Sigmoid colon (tissue), 4 donors: Measurements from ENCODE around the gene CCDC148.

ENCODE experiments used
- CTCF ChIP-seq, 4 experiments: fragments of 450-650 bp in 3 of 4; fragments of 200-600 bp in 1 of 4; IDR thresholded peaks; one replicate each; pipeline ENCODE4 v1.5.1; 2016 to 2019; ENCODE audit warnings: antibody characterized with exemption in 4 of 4, mild to moderate bottlenecking in 3 of 4, moderate library complexity in 2 of 4
- EP300 ChIP-seq, 4 donors: sonication (generic); formaldehyde crosslinking; IDR thresholded peaks; one replicate each; pipeline ENCODE4 v1.6.1; 2017; ENCODE audit warnings: antibody characterized with exemption in 4 of 4
- POLR2AphosphoS5 ChIP-seq, 4 donors: sonication (generic); formaldehyde crosslinking; IDR thresholded peaks; one replicate each; pipeline ENCODE4 v1.6.1; 2017; ENCODE audit warnings: antibody characterized with exemption in 4 of 4

- TF ChIP-seq CTCF (IDR thresholded peaks at IDR 0.05) (no peak), POLR2AphosphoS5 (IDR thresholded peaks at IDR 0.05) (no peak), EP300 (IDR thresholded peaks at IDR 0.05) (no peak)
These were observed 30.9 kb upstream of the CCDC148 start for GRCh38 chr2:158487419-158487818.
